OCI-M2 (cell line): ENCODE results near the gene TTC9B.

ENCODE experiments used
- DNase-seq: peaks from one replicate; lab custom pipeline; 2025; ENCODE audit not compliant: unreplicated experiment; lab: John Stamatoyannopoulos, UW

Gene TTC9B

DNA sequence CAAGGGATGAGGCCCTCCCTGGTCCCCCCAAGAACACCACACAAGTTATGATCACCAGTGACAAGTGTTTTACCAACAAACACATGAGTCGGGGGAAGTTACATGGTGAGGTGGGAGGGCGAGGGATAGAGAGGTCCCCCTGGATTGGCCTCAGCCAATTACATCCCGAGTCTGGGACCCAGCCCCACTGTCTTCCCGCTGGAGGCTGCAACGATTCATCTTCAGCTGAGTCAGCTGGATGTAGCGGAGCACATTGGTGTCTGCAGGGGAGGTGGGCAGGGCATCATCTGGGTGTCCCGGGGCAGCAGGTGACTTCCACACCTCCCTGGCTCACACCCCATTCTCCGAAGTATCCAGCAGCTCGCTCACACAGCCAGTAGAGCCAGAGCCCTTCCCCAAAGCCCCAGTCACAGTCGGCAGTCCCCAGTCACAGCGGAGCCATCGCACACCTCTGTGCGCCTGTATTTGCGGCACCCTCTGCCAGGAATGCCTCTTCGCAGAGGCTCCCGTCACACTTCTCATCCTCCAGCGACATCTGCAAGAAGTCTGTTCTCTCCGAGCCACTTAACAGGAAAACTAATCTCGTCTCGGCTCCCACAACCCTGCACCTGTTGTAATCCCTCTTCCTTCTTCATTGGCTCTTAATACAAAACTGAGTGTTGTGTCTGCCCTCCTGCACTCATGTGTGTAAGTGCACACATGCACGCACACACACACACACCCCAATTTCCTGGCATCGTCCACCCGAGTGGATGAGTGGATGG is 2.0 kb downstream of the TTC9B start:
- DNase-seq, result no peak

GRCh38 chr19:40214936-40215335 is 3.2 kb downstream of the TTC9B start:
- no peak for DNase-seq

- DNase-seq, result no peak
These were observed 4.2 kb downstream of the TTC9B start for GRCh38 chr19:40213882-40214570.

GRCh38 chr19:40213251-40213829 is 4.8 kb downstream of the TTC9B start:
- DNase-seq, result no peak

- no peak for DNase-seq
These were observed 7.3 kb downstream of the TTC9B start for GRCh38 chr19:40210889-40211288.

- no peak for DNase-seq
These were observed 9.6 kb downstream of the TTC9B start for GRCh38 chr19:40208602-40209001.

DNA sequence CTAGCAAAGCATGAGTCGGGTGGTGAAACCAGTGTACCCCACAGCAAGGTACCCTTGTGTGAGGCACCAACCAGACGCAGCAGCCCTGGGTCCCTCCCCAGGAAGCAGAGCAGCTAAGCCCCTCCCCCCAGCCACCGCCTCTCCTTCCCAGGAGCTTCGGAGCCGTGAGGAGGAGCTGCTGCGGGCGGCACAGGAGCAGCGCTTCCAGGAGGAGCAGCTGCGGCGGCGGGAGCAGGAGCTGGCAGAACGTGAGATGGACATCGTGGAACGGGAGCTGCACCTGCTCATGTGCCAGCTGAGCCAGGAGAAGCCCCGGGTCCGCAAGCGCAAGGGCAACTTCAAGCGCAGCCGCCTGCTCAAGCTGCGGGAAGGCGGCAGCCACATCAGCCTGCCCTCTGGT is 12.4 kb downstream of the TTC9B start:
- no peak for DNase-seq

DNA sequence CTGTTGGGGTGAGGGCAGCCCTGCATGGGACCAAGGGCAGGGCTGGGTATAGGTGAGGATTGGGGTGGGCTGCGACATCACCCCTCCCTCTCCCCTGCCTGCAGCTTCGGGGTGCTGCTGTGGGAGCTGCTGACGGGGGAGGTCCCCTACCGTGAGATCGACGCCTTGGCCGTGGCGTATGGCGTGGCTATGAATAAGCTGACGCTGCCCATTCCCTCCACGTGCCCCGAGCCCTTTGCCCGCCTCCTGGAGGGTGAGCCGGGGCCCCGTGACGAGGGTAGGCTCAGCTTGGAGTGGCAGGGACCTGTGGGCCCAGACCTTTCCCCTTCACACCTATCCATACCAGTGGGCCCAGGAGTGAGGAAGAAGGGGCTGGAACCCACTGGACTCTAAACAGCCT is 13.8 kb downstream of the TTC9B start:
- DNase-seq, result no peak

DNA sequence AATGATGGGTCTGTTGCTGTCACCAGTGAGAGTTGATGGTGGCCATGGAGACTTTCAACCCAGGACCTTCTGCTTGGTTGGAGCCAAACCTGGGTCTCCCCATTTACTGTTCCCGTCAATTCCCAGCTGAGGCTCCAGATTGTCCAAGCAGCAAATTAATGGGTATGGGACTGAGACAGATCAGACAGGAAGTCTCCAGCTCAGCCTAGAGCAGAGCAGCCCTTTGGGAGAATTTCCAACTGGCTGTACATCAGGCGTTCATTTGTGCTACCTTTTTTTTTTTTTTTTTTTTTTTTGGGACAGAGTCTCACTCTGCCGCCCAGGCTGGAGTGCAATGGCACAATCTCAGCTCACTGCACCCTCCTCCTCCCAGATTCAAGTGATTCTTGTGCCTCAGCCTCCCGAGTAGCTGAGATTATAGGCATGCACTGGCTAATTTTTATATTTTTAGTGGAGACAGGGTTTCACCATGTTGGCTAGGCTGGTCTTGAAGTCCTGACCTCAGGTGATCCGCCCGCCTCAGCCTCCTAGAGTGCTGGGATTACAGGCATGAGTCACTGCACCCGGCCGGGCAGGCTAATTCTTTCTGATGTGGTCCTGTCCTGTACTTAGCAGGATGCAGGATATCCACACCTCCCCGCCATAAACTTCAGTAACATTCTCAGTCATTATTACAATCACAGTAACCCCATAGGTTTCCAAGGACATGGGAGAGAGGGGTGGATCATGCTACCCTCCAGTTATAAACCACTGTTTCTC is 17.7 kb downstream of the TTC9B start:
- DNase-seq, result no peak

DNA sequence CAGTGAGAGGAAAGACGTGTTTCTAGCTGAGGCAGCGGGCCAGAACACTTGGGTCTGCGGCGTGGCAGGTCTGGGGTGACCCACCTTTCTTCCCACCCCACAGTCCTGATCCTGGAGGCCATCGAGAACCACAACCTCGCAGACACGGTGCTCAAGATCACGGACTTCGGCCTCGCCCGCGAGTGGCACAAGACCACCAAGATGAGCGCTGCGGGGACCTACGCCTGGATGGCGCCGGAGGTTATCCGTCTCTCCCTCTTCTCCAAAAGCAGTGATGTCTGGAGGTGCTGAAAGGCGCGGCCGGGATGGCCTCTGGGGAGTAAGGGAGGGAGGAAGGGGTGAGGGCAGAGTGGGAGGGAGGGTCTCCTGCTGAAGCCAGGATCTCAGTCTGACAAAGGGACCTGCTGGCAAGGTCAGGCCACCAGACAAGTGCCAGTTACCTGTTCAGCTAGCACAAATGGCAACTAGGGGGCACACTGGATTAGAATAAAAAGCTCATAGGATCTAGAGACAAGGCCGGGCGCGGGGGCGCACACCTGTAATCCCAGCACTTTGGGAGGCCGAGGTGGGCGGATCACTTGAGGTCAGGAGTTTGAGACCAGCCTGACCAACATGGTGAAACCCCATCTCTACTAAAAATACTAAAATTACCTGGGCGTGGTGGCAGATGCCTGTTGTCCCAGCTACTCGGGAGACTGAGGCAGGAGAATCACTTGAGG is 19.8 kb downstream of the TTC9B start:
- no peak for DNase-seq

- DNase-seq, result no peak
These were observed 24.7 kb downstream of the TTC9B start for GRCh38 chr19:40193587-40193849.

DNA sequence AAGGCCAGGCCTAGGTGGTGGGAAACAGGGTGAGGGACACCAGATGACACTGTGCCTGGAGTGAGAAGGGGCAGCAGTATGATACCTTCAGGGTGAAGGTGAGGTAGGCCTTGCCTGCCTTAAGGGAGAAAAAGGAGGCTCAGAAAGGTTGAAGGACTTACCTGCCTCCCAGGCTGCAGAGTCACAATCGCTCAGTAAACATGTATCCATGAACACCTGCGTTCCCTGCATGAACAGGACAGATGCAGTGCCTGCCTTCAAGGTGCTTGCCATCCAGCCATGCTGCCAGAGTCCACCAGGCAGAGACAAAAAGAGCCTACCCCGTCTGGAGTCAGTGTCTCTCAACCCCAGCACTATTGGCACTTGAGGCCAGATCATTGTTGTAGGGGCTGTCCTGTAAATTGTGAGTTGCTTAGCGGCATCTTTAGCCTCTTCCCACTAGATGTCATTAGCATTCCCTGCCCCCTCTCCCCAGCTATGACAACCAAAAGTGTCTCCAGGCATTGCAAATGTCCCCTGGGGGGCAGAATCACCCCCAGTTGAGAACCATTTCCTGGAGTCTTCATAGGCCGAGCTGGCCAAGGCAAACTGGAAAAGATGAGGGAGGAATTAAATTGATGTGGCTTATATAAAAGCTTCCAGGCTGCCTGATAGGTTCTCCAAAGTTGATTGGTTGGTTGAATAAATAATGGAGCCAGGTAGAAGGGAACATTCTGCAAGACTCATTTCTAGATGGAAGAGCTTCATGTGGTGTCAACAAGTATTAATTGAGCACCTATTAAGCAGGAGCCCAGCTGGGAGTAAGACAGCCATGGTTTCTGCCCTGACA is 25.2 kb downstream of the TTC9B start:
- DNase-seq, result no peak

DNA sequence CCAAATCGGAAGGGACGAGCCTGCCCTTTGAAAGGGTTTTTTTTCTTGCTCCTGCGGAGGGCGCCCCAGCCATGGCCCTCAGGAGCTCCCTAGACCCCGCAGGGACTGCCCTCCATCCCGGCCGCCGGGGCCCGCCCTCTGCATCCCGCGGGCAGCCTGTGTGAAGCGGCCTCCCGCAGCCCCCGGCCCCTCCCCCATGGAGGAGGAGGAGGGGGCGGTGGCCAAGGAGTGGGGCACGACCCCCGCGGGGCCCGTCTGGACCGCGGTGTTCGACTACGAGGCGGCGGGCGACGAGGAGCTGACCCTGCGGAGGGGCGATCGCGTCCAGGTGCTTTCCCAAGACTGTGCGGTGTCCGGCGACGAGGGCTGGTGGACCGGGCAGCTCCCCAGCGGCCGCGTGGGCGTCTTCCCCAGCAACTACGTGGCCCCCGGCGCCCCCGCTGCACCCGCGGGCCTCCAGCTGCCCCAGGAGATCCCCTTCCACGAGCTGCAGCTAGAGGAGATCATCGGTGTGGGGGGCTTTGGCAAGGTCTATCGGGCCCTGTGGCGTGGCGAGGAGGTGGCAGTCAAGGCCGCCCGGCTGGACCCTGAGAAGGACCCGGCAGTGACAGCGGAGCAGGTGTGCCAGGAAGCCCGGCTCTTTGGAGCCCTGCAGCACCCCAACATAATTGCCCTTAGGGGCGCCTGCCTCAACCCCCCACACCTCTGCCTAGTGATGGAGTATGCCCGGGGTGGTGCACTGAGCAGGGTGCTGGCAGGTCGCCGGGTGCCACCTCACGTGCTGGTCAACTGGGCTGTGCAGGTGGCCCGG is 26.1 kb downstream of the TTC9B start:
- no peak for DNase-seq

GRCh38 chr19:40190891-40191835 is 27.0 kb downstream of the TTC9B start, which contains the start of gene MAP3K10:
Gene MAP3K10, plus strand, starts transcription at chr19:40191426. Its CDS starts 606 bp downstream, at chr19:40192032.
- no peak for DNase-seq

DNA sequence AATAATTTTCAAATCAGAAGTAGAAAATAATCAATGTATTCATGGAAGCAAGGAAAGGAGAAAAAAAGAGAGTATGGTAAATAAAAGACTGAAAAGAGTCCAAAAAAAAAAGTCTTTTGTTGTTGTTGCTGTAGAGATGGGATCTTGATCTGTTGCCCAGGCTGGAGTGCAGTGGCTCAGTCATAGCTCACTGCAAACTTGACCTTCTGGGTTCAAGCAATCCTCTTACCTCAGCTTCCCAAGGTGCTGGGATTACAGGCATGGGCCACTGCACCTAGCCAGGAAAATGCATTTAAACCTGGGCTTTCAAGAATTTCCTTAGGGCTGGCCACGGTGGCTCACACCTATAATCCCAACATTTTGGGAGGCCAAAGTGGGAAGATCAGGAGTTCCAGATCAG is 33.9 kb downstream of the TTC9B start:
- no peak for DNase-seq

DNA sequence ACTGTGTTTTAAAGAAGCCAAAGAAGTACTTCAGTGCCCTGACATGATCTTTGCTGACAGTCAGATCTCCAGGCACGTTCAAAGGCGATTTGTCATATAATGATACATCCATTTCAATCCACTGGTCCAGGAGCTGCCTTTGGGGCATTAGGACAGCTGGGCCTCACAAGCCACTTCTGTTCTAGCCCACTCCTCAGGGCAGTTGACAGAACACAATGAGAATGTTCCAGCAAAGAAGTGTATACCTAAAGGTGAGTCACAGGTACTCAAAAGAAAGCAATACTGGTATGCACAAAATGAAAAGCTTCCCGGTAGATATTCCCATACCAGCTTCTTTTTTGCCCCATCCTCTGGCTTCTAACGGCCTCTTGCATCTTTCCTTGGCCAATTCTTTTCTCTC is 39.4 kb downstream of the TTC9B start:
- no peak for DNase-seq

DNA sequence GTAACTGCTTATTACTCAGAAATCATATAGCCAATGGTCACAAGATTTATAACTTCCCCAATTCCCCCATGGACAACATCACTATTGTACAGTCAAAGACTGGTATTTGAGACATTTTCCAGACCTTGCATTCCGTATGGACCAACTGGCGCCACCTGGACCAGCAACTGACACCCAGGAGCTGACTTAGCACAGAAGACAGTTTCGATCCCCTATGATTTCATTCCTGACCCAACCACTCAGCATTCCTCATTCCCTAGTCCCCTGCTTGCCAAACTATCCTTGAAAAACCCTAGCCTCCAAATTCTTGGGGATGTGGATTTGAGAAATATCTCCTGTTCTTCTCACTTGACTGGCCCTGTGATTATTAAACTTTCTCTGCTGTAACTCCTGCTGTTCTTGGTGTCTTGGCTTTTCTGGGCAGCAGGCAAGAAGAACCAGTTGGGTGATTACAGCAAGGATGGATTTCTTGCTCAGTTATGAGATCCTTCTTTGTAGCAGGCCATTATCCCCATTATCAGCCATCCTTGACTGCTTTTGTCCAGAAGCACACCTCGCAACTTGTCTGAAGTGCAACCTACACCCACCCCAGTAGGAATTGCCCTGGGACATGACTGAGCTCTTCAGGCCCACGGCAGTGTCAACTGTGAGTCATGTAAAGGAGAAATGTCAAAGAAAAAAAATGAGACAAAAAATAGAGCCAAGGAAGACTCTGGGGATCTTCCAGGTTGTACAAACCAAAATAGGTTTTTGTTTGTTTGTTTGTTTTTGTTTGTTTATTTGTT is 40.7 kb downstream of the TTC9B start:
- no peak for DNase-seq

- DNase-seq, result no peak
These were observed 42.4 kb downstream of the TTC9B start for GRCh38 chr19:40175820-40176219.
